GM19351 (cell line): ENCODE data around the gene MBD3L3.
A peak's percentile ranks its signal among the peaks of the same experiment; 100 is the strongest.
"Not testable (repeated sequence)": the region's sequence is repeated elsewhere in the genome, so short reads cannot be mapped to it uniquely, and the experiment has no call there.

Experiments
- ATAC-seq: cut with Tn5 transposase; IDR thresholded peaks from one replicate; pipeline ENCODE4 v1.9.1; 2021; ENCODE audit warnings: mild to moderate bottlenecking, moderate library complexity; ENCODE audit not compliant: unreplicated experiment

Gene MBD3L3

GRCh38 chr19:7058576-7058975 is at the start of gene MBD3L3:
TSS of gene MBD3L3 (minus strand) at chr19:7058676. CDS start at chr19:7058605, 71 bp downstream.
- ATAC-seq: not testable (repeated sequence)

GRCh38 chr19:7106711-7107657 is 48.5 kb upstream of the MBD3L3 start:
- ATAC-seq: no peak

- no peak for ATAC-seq
These were observed 46.4 kb upstream of the MBD3L3 start for GRCh38 chr19:7104747-7105447.

- no peak for ATAC-seq
These were observed 43.2 kb upstream of the MBD3L3 start for GRCh38 chr19:7101498-7102253.

- ATAC-seq: no peak
These were observed 41.1 kb upstream of the MBD3L3 start for GRCh38 chr19:7099597-7099921.

- ATAC-seq: peak; percentile 83
These were observed 40.5 kb upstream of the MBD3L3 start for GRCh38 chr19:7098701-7099596.

- ATAC-seq: no peak
These were observed 39.6 kb upstream of the MBD3L3 start for GRCh38 chr19:7098096-7098495.

GRCh38 chr19:7088999-7089398 is 30.5 kb upstream of the MBD3L3 start:
- no peak for ATAC-seq

- ATAC-seq: no peak
These were observed 24.8 kb upstream of the MBD3L3 start for GRCh38 chr19:7083076-7083956.

- no peak for ATAC-seq
These were observed 19.5 kb upstream of the MBD3L3 start for GRCh38 chr19:7078008-7078407.

GRCh38 chr19:7076151-7076550 is 17.7 kb upstream of the MBD3L3 start:
- no peak for ATAC-seq

GRCh38 chr19:7074705-7075282 is 16.3 kb upstream of the MBD3L3 start:
- no peak for ATAC-seq

GRCh38 chr19:7072541-7072940 is 14.1 kb upstream of the MBD3L3 start:
- ATAC-seq: no peak

- ATAC-seq: peak; percentile 26
These were observed 11.4 kb upstream of the MBD3L3 start for GRCh38 chr19:7069904-7070226.

GRCh38 chr19:7069042-7069903 is 10.8 kb upstream of the MBD3L3 start, which contains the start of gene ZNF557:
TSS of gene ZNF557 (plus strand) at chr19:7069703. CDS start at chr19:7075075, 5,372 bp downstream.
- ATAC-seq: peak; percentile 89

GRCh38 chr19:7068599-7068998 is 10.1 kb upstream of the MBD3L3 start:
- no peak for ATAC-seq

GRCh38 chr19:7067716-7068115 is 9.2 kb upstream of the MBD3L3 start:
- ATAC-seq: no peak

GRCh38 chr19:7067122-7067521 is 8.6 kb upstream of the MBD3L3 start:
- not testable (repeated sequence) for ATAC-seq
